ENCODE measurements around the gene GNPAT. TPM values are rescaled to one million over a fixed set of nuclear protein-coding genes. Genes with fewer than 3 reads are reported as not detected.

The GNPAT gene
- total RNA-seq = 39.3 TPM

- DNase-seq (ENCODE audit: low spot score) = peak; percentile 87
Observed at GRCh38 chr1:231240883-231241735, at the start of gene GNPAT. GNPAT (plus strand) TSS chr1:231241212; CDS start chr1:231241379, 167 bp downstream.

- DNase-seq (ENCODE audit: low spot score) = peak; percentile 87
Observed at GRCh38 chr1:231192620-231193163, 48.3 kb upstream of the GNPAT start.

- DNase-seq (ENCODE audit: low spot score) = no peak
Observed at GRCh38 chr1:231193710-231194340, 47.2 kb upstream of the GNPAT start.

GRCh38 chr1:231194476-231194842, 46.6 kb upstream of the GNPAT start:
- no peak for DNase-seq (ENCODE audit: low spot score)

- DNase-seq (ENCODE audit: low spot score) = peak; percentile 46
Observed at GRCh38 chr1:231194843-231195516, 46.0 kb upstream of the GNPAT start.

- DNase-seq (ENCODE audit: low spot score) = no peak
Observed at GRCh38 chr1:231196307-231196706, 44.7 kb upstream of the GNPAT start.

GRCh38 chr1:231196728-231197127, 44.3 kb upstream of the GNPAT start:
- no peak for DNase-seq (ENCODE audit: low spot score)

- no peak for DNase-seq (ENCODE audit: low spot score)
Observed at GRCh38 chr1:231199868-231200267, 41.1 kb upstream of the GNPAT start.

GRCh38 chr1:231200388-231201031, 40.5 kb upstream of the GNPAT start:
- no peak for DNase-seq (ENCODE audit: low spot score)

GRCh38 chr1:231201375-231201978, 39.5 kb upstream of the GNPAT start:
- DNase-seq (ENCODE audit: low spot score) = no peak

GRCh38 chr1:231201979-231202633, 38.9 kb upstream of the GNPAT start:
- DNase-seq (ENCODE audit: low spot score) = no peak

GRCh38 chr1:231203259-231204057, 37.6 kb upstream of the GNPAT start:
- DNase-seq (ENCODE audit: low spot score) = no peak

GRCh38 chr1:231206856-231207255, 34.2 kb upstream of the GNPAT start:
- no peak for DNase-seq (ENCODE audit: low spot score)

- DNase-seq (ENCODE audit: low spot score) = no peak
Observed at GRCh38 chr1:231207437-231207836, 33.6 kb upstream of the GNPAT start.

GRCh38 chr1:231208980-231209379, 32.0 kb upstream of the GNPAT start:
- no peak for DNase-seq (ENCODE audit: low spot score)

- no peak for DNase-seq (ENCODE audit: low spot score)
Observed at GRCh38 chr1:231209531-231209930, 31.5 kb upstream of the GNPAT start.

- DNase-seq (ENCODE audit: low spot score) = no peak
Observed at GRCh38 chr1:231210126-231210525, 30.9 kb upstream of the GNPAT start.

GRCh38 chr1:231211005-231211857, 29.8 kb upstream of the GNPAT start:
- DNase-seq (ENCODE audit: low spot score) = peak; percentile 81

GRCh38 chr1:231212301-231212700, 28.7 kb upstream of the GNPAT start:
- peak; percentile 31 for DNase-seq (ENCODE audit: low spot score)

Measured in mucosa of gallbladder (tissue), 1 donor.